ENCODE results near the gene DCX.

The DCX gene

GRCh38 chrX:111411983-111412382 lies at the start of gene DCX:
Gene DCX, minus strand, starts transcription at chrX:111412192. Its CDS starts 1,794 bp downstream, at chrX:111410398.
- no peaks in the 10 kb centered on the region for H3K27me3 ChIP-seq
- H3K9me3 ChIP-seq, result no peaks in the 10 kb centered on the region
- no peaks in the 10 kb centered on the region for H3K4me1 ChIP-seq
- no peak within 1 kb of the TSS for H3K4me3 ChIP-seq
- H3K36me3 ChIP-seq, result no peaks in the 10 kb centered on the region
- no peak for DNase-seq
- intact Hi-C loops (cut with DNase I; ENCODE audit: low total_unique reads), result no loop called here
- TF ChIP-seq CTCF (IDR thresholded peaks at IDR 0.05), result no peak
- H3K27ac ChIP-seq, result no peak within 1 kb of the TSS

GRCh38 chrX:111460607-111461006 lies 48.6 kb upstream of the DCX start:
- H3K4me3 ChIP-seq, result no peak overlapping the region
- no peak for TF ChIP-seq CTCF (IDR thresholded peaks at IDR 0.05)
- no peak overlapping the region for H3K27ac ChIP-seq
- no peak for DNase-seq
- H3K27me3 ChIP-seq, result no peaks in the 10 kb centered on the region
- H3K36me3 ChIP-seq, result no peaks in the 10 kb centered on the region
- no peaks in the 10 kb centered on the region for H3K4me1 ChIP-seq
- intact Hi-C loops (cut with DNase I; ENCODE audit: low total_unique reads), result no loop called here
- H3K9me3 ChIP-seq, result no peaks in the 10 kb centered on the region

- no peak for DNase-seq
These were observed 35.3 kb upstream of the DCX start for GRCh38 chrX:111447298-111447697.

GRCh38 chrX:111445485-111445884 lies 33.5 kb upstream of the DCX start:
- H3K9me3 ChIP-seq, result no peaks in the 10 kb centered on the region
- intact Hi-C loops (cut with DNase I; ENCODE audit: low total_unique reads), result no loop called here
- H3K27ac ChIP-seq, result no peak overlapping the region
- H3K4me3 ChIP-seq, result no peak overlapping the region
- H3K27me3 ChIP-seq, result no peaks in the 10 kb centered on the region
- no peaks in the 10 kb centered on the region for H3K36me3 ChIP-seq
- DNase-seq, result no peak
- no peaks in the 10 kb centered on the region for H3K4me1 ChIP-seq
- TF ChIP-seq CTCF (IDR thresholded peaks at IDR 0.05), result peak; percentile 30 to 39

More at GRCh38 chrX:111447298-111447697, 35.3 kb upstream of the DCX start:
- H3K9me3 ChIP-seq, result no peaks in the 10 kb centered on the region
- no peak for TF ChIP-seq CTCF (IDR thresholded peaks at IDR 0.05)
- H3K36me3 ChIP-seq, result no peaks in the 10 kb centered on the region
- no peaks in the 10 kb centered on the region for H3K27me3 ChIP-seq
- no peaks in the 10 kb centered on the region for H3K4me1 ChIP-seq
- H3K4me3 ChIP-seq, result no peak overlapping the region
- intact Hi-C loops (cut with DNase I; ENCODE audit: low total_unique reads), result no loop called here
- no peak overlapping the region for H3K27ac ChIP-seq

GRCh38 chrX:111444881-111445280 lies 32.9 kb upstream of the DCX start:
- no peaks in the 10 kb centered on the region for H3K36me3 ChIP-seq
- H3K4me1 ChIP-seq, result no peaks in the 10 kb centered on the region
- intact Hi-C loops (cut with DNase I; ENCODE audit: low total_unique reads), result no loop called here
- H3K4me3 ChIP-seq, result no peak overlapping the region
- H3K27me3 ChIP-seq, result no peaks in the 10 kb centered on the region
- TF ChIP-seq CTCF (IDR thresholded peaks at IDR 0.05), result no peak
- H3K9me3 ChIP-seq, result no peaks in the 10 kb centered on the region
- no peak overlapping the region for H3K27ac ChIP-seq
- no peak for DNase-seq

- intact Hi-C loops (cut with DNase I; ENCODE audit: low total_unique reads), result no loop called here
- no peak for DNase-seq
- no peak for TF ChIP-seq CTCF (IDR thresholded peaks at IDR 0.05)
- no peaks in the 10 kb centered on the region for H3K36me3 ChIP-seq
- H3K4me1 ChIP-seq, result no peaks in the 10 kb centered on the region
- H3K9me3 ChIP-seq, result no peaks in the 10 kb centered on the region
- no peak overlapping the region for H3K27ac ChIP-seq
- no peak overlapping the region for H3K4me3 ChIP-seq
- H3K27me3 ChIP-seq, result no peaks in the 10 kb centered on the region
These were observed 32.0 kb upstream of the DCX start for GRCh38 chrX:111443946-111444345.

Measured in tibial artery (tissue), 4 donors.